Caco-2 (cell line): ENCODE data around the gene FAM114A1. TPM values are rescaled to one million over a fixed set of nuclear protein-coding genes. Genes with fewer than 3 reads are reported as not detected.

Experiments used
- BruUV-seq: library from RNA; stranded (reverse); fragments of 400-500 nt; replicated peaks from 2 replicates; lab custom pipeline; 2021; lab: Mats Ljungman, UMichigan
- CTCF ChIA-PET: fragments of 300-600 bp; sonication (Branson Sonifier 250); formaldehyde crosslinking; loops from one replicate; lab custom pipeline; 2022; ENCODE audit warnings: antibody characterized with exemption; lab: Charles Lee
- POLR2A ChIA-PET: fragments of 300-600 bp; sonication (Branson Sonifier 250); formaldehyde crosslinking; loops from one replicate; lab custom pipeline; 2022; ENCODE audit warnings: antibody characterized with exemption; lab: Charles Lee
- DNase-seq, 2 experiments: peaks; one replicate each; pipeline versions ENCODE4 v3.0.0 to v3.0.0-alpha.2; 2020 to 2022
- H3K27me3 ChIP-seq: replicated peaks from 2 replicates; pipeline ENCODE4 v1.6.0; 2011; ENCODE audit warnings: low read length; ENCODE audit not compliant: control insufficient read depth, insufficient read depth
- H3K36me3 ChIP-seq: 2 replicates; pipeline ENCODE4 v1.5.1; 2011; ENCODE audit warnings: low read length; ENCODE audit not compliant: control insufficient read depth, insufficient read depth
- H3K4me1 ChIP-seq: fragments of 250-450 bp; sonication (Bioruptor Pico); 2 replicates; pipeline ENCODE4 v1.5.1; 2020; ENCODE audit warnings: mild to moderate bottlenecking
- H3K4me3 ChIP-seq: 2 replicates; pipeline ENCODE4 v1.5.1; 2011; ENCODE audit warnings: low read depth, mild to moderate bottlenecking, control low read depth, low read length
- H3K9me3 ChIP-seq: fragments of 250-450 bp; sonication (Bioruptor Pico); 2 replicates; pipeline ENCODE4 v1.5.1; 2020; ENCODE audit warnings: mild to moderate bottlenecking, moderate library complexity
- H3K27ac Mint-ChIP-seq: one replicate; pipeline ENCODE4 v1.8.0; 2022; ENCODE audit warnings: mixed read lengths; ENCODE audit not compliant: unreplicated experiment
- H3K27me3 Mint-ChIP-seq: one replicate; pipeline ENCODE4 v1.8.0; 2022; ENCODE audit warnings: mixed read lengths; ENCODE audit not compliant: insufficient read depth, unreplicated experiment
- H3K36me3 Mint-ChIP-seq: one replicate; pipeline ENCODE4 v1.8.0; 2022; ENCODE audit warnings: mild to moderate bottlenecking, mixed read lengths; ENCODE audit not compliant: insufficient read depth, unreplicated experiment
- H3K4me1 Mint-ChIP-seq: one replicate; pipeline ENCODE4 v1.8.0; 2022; ENCODE audit warnings: low read depth, mixed read lengths; ENCODE audit not compliant: unreplicated experiment
- H3K4me3 Mint-ChIP-seq: one replicate; pipeline ENCODE4 v1.8.0; 2022; ENCODE audit warnings: mild to moderate bottlenecking, moderate library complexity, mixed read lengths; ENCODE audit not compliant: unreplicated experiment
- H3K9me3 Mint-ChIP-seq: one replicate; pipeline ENCODE4 v1.8.0; 2022; ENCODE audit warnings: mixed read lengths; ENCODE audit not compliant: unreplicated experiment
- CTCF ChIP-seq, 2 experiments: fragments of 200-600 bp in 1 of 2; IDR thresholded peaks; 1 replicate in 1 of 2; 2 replicates in 1 of 2; pipeline versions ENCODE4 v1.5.1 to v1.8.0; 2011 to 2022; ENCODE audit warnings: antibody characterized with exemption in 1 of 2, control low read depth in 1 of 2, inconsistent platforms in 1 of 2, low read depth in 1 of 2, low read length in 1 of 2, mild to moderate bottlenecking in 1 of 2, moderate library complexity in 1 of 2; ENCODE audit not compliant: insufficient read depth in 1 of 2, severe bottlenecking in 1 of 2, unreplicated experiment in 1 of 2
- intact Hi-C: fragments of 100-400 bp; cut with micrococcal nuclease; formaldehyde crosslinking; loops from one replicate; pipeline ENCODE4 v1.10.0; 2022; ENCODE audit not compliant: unreplicated experiment
- total RNA-seq: library from RNA; stranded (reverse); gene quantifications from 2 replicates; pipeline ENCODE4 v1.2.3, GENCODE V29; 2022

FAM114A1 gene
- total RNA-seq, 1 experiment from 2014 or later, result 20.8 TPM

GRCh38 chr4:38930204-38930603, 62.6 kb downstream of the FAM114A1 start:
- no peak for TF ChIP-seq CTCF (IDR thresholded peaks at IDR 0.05; ENCODE audit: insufficient read depth in 1 of 2, low read depth in 1 of 2, low read length in 1 of 2, severe bottlenecking in 1 of 2, unreplicated experiment in 1 of 2)
- Histone ChIP-seq H3K9me3 (no peaks in the 10 kb centered on the region), H3K4me3 (no peak overlapping the region), H3K27me3 (no peaks in the 10 kb centered on the region), H3K4me1 (no peaks in the 10 kb centered on the region), H3K36me3 (no peaks in the 10 kb centered on the region)
- no TSS peak for BruUV-seq
- CTCF ChIA-PET, result interaction anchor here (0.6 kb wide), 1 partner anchor 887 kb away, joined by 4 read pairs; no protein-coding TSS in a partner anchor
- Mint-ChIP-seq H3K27ac (no peak overlapping the region), H3K4me3 (no peak overlapping the region), H3K9me3 (no peaks in the 10 kb centered on the region), H3K27me3 (no peaks in the 10 kb centered on the region), H3K36me3 (peaks cover 9% of the 10 kb centered on the region), H3K4me1 (no peaks in the 10 kb centered on the region)
- intact Hi-C loops, result no loop called here
- DNase-seq, result no peak
- POLR2A ChIA-PET, result no interaction called here

- no TSS peak for BruUV-seq
- TF ChIP-seq CTCF (IDR thresholded peaks at IDR 0.05; ENCODE audit: insufficient read depth in 1 of 2, low read depth in 1 of 2, low read length in 1 of 2, severe bottlenecking in 1 of 2, unreplicated experiment in 1 of 2), result no peak
- H3K4me3 Mint-ChIP-seq, result no peak overlapping the region
- no peaks in the 10 kb centered on the region for H3K4me1 Mint-ChIP-seq
- no peaks in the 10 kb centered on the region for H3K27me3 Mint-ChIP-seq
- Histone ChIP-seq H3K4me3 (no peak overlapping the region), H3K9me3 (no peaks in the 10 kb centered on the region), H3K27me3 (no peaks in the 10 kb centered on the region), H3K36me3 (no peaks in the 10 kb centered on the region), H3K4me1 (no peaks in the 10 kb centered on the region)
- H3K36me3 Mint-ChIP-seq, result peaks cover 9% of the 10 kb centered on the region
- H3K27ac Mint-ChIP-seq, result no peak overlapping the region
- no peak for DNase-seq
- ChIA-PET CTCF (interaction anchor here (0.6 kb wide), 1 partner anchor 887 kb away, joined by 4 read pairs; no protein-coding TSS in a partner anchor), POLR2A (no interaction called here)
- intact Hi-C loops, result no loop called here
- H3K9me3 Mint-ChIP-seq, result no peaks in the 10 kb centered on the region
Measured at GRCh38 chr4:38930707-38931106, 63.1 kb downstream of the FAM114A1 start.

GRCh38 chr4:38931125-38931524, 63.5 kb downstream of the FAM114A1 start:
- no peak for DNase-seq
- intact Hi-C loops, result no loop called here
- peaks cover 9% of the 10 kb centered on the region for H3K36me3 Mint-ChIP-seq
- CTCF ChIA-PET, result no interaction called here
- Histone ChIP-seq H3K36me3 (no peaks in the 10 kb centered on the region), H3K27me3 (no peaks in the 10 kb centered on the region), H3K9me3 (no peaks in the 10 kb centered on the region), H3K4me3 (no peak overlapping the region), H3K4me1 (no peaks in the 10 kb centered on the region)
- no TSS peak for BruUV-seq
- no peak overlapping the region for H3K27ac Mint-ChIP-seq
- no peak for TF ChIP-seq CTCF (IDR thresholded peaks at IDR 0.05; ENCODE audit: insufficient read depth in 1 of 2, low read depth in 1 of 2, low read length in 1 of 2, severe bottlenecking in 1 of 2, unreplicated experiment in 1 of 2)
- H3K27me3 Mint-ChIP-seq, result no peaks in the 10 kb centered on the region
- no peaks in the 10 kb centered on the region for H3K9me3 Mint-ChIP-seq
- no peaks in the 10 kb centered on the region for H3K4me1 Mint-ChIP-seq
- POLR2A ChIA-PET, result no interaction called here
- H3K4me3 Mint-ChIP-seq, result no peak overlapping the region
